DMS153 treated with DMSO at 0.1 percent for 48 hours (cell line): ENCODE data around the gene MUTYH.

Experiments used
- DNase-seq: peaks from one replicate; lab custom pipeline; 2025; ENCODE audit not compliant: unreplicated experiment; lab: John Stamatoyannopoulos, UW

The MUTYH gene

GRCh38 chr1:45348966-45349677 lies 8.9 kb upstream of the MUTYH start:
- DNase-seq = no peak

- no peak for DNase-seq
These were observed 8.3 kb upstream of the MUTYH start for GRCh38 chr1:45348609-45348965.

GRCh38 chr1:45348020-45348419 lies 7.8 kb upstream of the MUTYH start:
- DNase-seq = no peak

GRCh38 chr1:45346473-45346872 lies 6.2 kb upstream of the MUTYH start:
- no peak for DNase-seq

GRCh38 chr1:45345014-45345413 lies 4.8 kb upstream of the MUTYH start:
- no peak for DNase-seq

- no peak for DNase-seq
These were observed 4.3 kb upstream of the MUTYH start for GRCh38 chr1:45344499-45344898.

GRCh38 chr1:45340816-45341466 lies 701 bp upstream of the MUTYH start:
- no peak for DNase-seq

GRCh38 chr1:45337630-45338325 lies 2.5 kb downstream of the MUTYH start:
- DNase-seq = no peak

GRCh38 chr1:45335855-45336324 lies 4.3 kb downstream of the MUTYH start:
- DNase-seq = no peak

GRCh38 chr1:45334308-45335245 lies 5.7 kb downstream of the MUTYH start:
- DNase-seq = no peak

GRCh38 chr1:45332346-45332720 lies 7.9 kb downstream of the MUTYH start:
- DNase-seq = no peak

GRCh38 chr1:45331436-45332345 lies 8.5 kb downstream of the MUTYH start:
- no peak for DNase-seq

GRCh38 chr1:45329445-45329844 lies 10.8 kb downstream of the MUTYH start:
- DNase-seq = no peak

- no peak for DNase-seq
These were observed 11.6 kb downstream of the MUTYH start for GRCh38 chr1:45328680-45329079.

GRCh38 chr1:45327644-45328515 lies 12.4 kb downstream of the MUTYH start:
- no peak for DNase-seq

GRCh38 chr1:45326627-45327623 lies 13.3 kb downstream of the MUTYH start, which contains the start of gene HPDL:
Gene HPDL (plus strand): TSS chr1:45326895. CDS start chr1:45327149, 254 bp downstream.
- peak; percentile 66 for DNase-seq

GRCh38 chr1:45325851-45326506 lies 14.3 kb downstream of the MUTYH start:
- no peak for DNase-seq
